COR-L47 (cell line): ENCODE measurements around the gene MED27.

Experiments used
- DNase-seq: peaks from one replicate; lab custom pipeline; 2025; lab: John Stamatoyannopoulos, UW

The MED27 gene

GRCh38 chr9:132079391-132080091, at the start of gene MED27:
TSS of gene MED27 (minus strand) at chr9:132079867. CDS start at chr9:132079844, 23 bp downstream.
- DNase-seq = peak; percentile 83

- DNase-seq = no peak
These were observed 48.3 kb upstream of the MED27 start for GRCh38 chr9:132127888-132128534.

GRCh38 chr9:132126680-132127236, 47.1 kb upstream of the MED27 start:
- DNase-seq = no peak

- DNase-seq = no peak
These were observed 46.4 kb upstream of the MED27 start for GRCh38 chr9:132125944-132126679.

- no peak for DNase-seq
These were observed 45.7 kb upstream of the MED27 start for GRCh38 chr9:132125361-132125760.

GRCh38 chr9:132124800-132125199, 45.1 kb upstream of the MED27 start:
- no peak for DNase-seq

GRCh38 chr9:132121021-132121420, 41.4 kb upstream of the MED27 start:
- no peak for DNase-seq

GRCh38 chr9:132117694-132118093, 38.0 kb upstream of the MED27 start:
- DNase-seq = no peak

- no peak for DNase-seq
These were observed 36.9 kb upstream of the MED27 start for GRCh38 chr9:132116583-132116982.

- DNase-seq = no peak
These were observed 34.5 kb upstream of the MED27 start for GRCh38 chr9:132114102-132114707.

GRCh38 chr9:132109291-132109690, 29.6 kb upstream of the MED27 start:
- no peak for DNase-seq

- DNase-seq = no peak
These were observed 29.1 kb upstream of the MED27 start for GRCh38 chr9:132108728-132109127.

GRCh38 chr9:132099741-132100407, 20.2 kb upstream of the MED27 start:
- DNase-seq = no peak

GRCh38 chr9:132099167-132099566, 19.5 kb upstream of the MED27 start:
- no peak for DNase-seq

GRCh38 chr9:132094314-132094791, 14.7 kb upstream of the MED27 start:
- no peak for DNase-seq

GRCh38 chr9:132090771-132091170, 11.1 kb upstream of the MED27 start:
- DNase-seq = no peak

- no peak for DNase-seq
These were observed 7.9 kb upstream of the MED27 start for GRCh38 chr9:132087438-132088030.

GRCh38 chr9:132082188-132082587, 2.5 kb upstream of the MED27 start:
- DNase-seq = no peak

GRCh38 chr9:132078699-132079356, 839 bp downstream of the MED27 start:
- no peak for DNase-seq

GRCh38 chr9:132077881-132078698, 1.6 kb downstream of the MED27 start:
- DNase-seq = peak; percentile 52
